ENCODE data around the gene ADAMTS13.

The ADAMTS13 gene

DNA sequence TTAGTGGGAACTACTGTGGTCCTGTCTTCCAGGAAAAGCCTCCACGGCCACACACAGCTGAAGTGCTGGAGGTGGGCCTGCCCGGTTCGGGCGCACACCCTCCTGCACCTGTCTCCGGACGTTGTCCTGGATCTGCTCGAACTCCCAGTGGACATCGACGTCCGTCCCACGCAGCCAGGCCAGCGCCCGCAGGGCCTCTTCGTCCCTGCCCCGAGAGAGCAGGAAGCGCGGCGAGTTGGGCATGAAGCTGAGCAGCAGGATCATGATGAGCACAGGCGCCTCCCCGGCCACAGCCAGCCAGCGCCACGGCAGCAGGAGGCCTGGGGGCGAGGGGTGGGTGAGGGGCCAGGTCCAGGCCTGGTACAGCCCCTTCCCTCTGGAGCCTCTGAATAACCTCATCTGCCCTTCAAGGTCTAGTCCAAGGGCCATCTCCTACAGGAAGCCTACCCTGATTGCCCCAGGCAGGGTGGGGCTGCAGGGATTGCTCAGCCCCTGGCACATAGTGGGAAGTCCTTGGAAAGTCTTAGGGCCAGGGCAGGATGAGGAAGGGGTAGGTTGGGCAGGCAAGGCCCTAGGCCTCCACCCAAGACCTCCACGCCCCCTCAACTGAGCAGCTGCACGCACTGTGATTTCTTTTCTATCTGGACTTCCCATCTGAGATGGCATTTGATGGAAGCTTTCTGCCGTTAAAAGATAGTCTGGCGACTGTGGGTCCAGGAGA lies 53.3 kb downstream of the ADAMTS13 start:
- Histone ChIP-seq H2AFZ (no peak overlapping the region), H3K79me2 (no peaks in the 10 kb centered on the region), H3K9ac (no peak overlapping the region), H3K4me3 (ENCODE audit: low read depth, low read length) (no peak overlapping the region), H3K27me3 (ENCODE audit: control insufficient read depth, insufficient read depth, low read length) (no peaks in the 10 kb centered on the region), H3K27ac (no peak overlapping the region), H3K36me3 (ENCODE audit: control insufficient read depth, insufficient read depth, low read length) (no peaks in the 10 kb centered on the region), H3K9me3 (ENCODE audit: control insufficient read depth, low read length) (no peaks in the 10 kb centered on the region), H3K4me2 (ENCODE audit: low read length) (no peak overlapping the region), H3K4me1 (peaks cover 6% of the 10 kb centered on the region)
- no peak for TF ChIP-seq CTCF (IDR thresholded peaks at IDR 0.05)

GRCh38 chr9:133476036-133476931 lies 54.1 kb downstream of the ADAMTS13 start:
- TF ChIP-seq CTCF (IDR thresholded peaks at IDR 0.05), result no peak
- Histone ChIP-seq H3K4me2 (ENCODE audit: low read length) (no peak overlapping the region), H3K4me1 (peaks cover 6% of the 10 kb centered on the region), H3K9me3 (ENCODE audit: control insufficient read depth, low read length) (no peaks in the 10 kb centered on the region), H3K36me3 (ENCODE audit: control insufficient read depth, insufficient read depth, low read length) (no peaks in the 10 kb centered on the region), H3K27ac (no peak overlapping the region), H3K79me2 (no peaks in the 10 kb centered on the region), H3K4me3 (ENCODE audit: low read depth, low read length) (no peak overlapping the region), H3K9ac (no peak overlapping the region), H3K27me3 (ENCODE audit: control insufficient read depth, insufficient read depth, low read length) (no peaks in the 10 kb centered on the region), H2AFZ (no peak overlapping the region)

DNA sequence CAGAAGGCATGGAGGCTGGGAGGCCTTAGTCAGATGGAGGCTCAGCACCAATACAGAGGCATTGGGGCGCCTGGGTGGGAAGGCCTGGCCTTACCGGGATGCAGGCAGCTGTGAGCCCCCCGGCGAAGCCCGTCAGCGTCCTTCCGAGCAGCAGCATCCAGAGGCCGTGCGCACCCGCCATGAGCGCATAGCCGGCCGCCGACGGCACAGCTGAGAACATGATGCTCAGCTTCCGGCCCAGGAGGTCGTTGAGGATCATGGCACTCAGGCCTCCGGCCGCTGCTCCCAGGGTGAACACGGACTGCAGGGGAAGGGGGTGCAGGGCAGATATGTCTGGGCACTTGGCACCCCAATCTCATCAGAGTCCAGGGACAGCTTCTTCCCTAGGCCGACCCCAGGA lies 54.8 kb downstream of the ADAMTS13 start:
- Histone ChIP-seq H3K27me3 (ENCODE audit: control insufficient read depth, insufficient read depth, low read length) (no peaks in the 10 kb centered on the region), H3K9ac (no peak overlapping the region), H3K4me3 (ENCODE audit: low read depth, low read length) (no peak overlapping the region), H3K9me3 (ENCODE audit: control insufficient read depth, low read length) (no peaks in the 10 kb centered on the region), H3K36me3 (ENCODE audit: control insufficient read depth, insufficient read depth, low read length) (no peaks in the 10 kb centered on the region), H3K79me2 (no peaks in the 10 kb centered on the region), H3K4me1 (no peaks in the 10 kb centered on the region), H3K27ac (no peak overlapping the region), H2AFZ (no peak overlapping the region), H3K4me2 (ENCODE audit: low read length) (no peak overlapping the region)
- no peak for TF ChIP-seq CTCF (IDR thresholded peaks at IDR 0.05)

GRCh38 chr9:133477461-133477860 lies 55.3 kb downstream of the ADAMTS13 start:
- H3K36me3 ChIP-seq (ENCODE audit: control insufficient read depth, insufficient read depth, low read length), result no peaks in the 10 kb centered on the region
- no peaks in the 10 kb centered on the region for H3K79me2 ChIP-seq
- no peaks in the 10 kb centered on the region for H3K4me1 ChIP-seq
- H3K4me2 ChIP-seq (ENCODE audit: low read length), result no peak overlapping the region
- no peak overlapping the region for H3K9ac ChIP-seq
- no peak overlapping the region for H3K4me3 ChIP-seq (ENCODE audit: low read depth, low read length)
- H3K9me3 ChIP-seq (ENCODE audit: control insufficient read depth, low read length), result no peaks in the 10 kb centered on the region
- H3K27ac ChIP-seq, result no peak overlapping the region
- TF ChIP-seq CTCF (IDR thresholded peaks at IDR 0.05), result no peak
- no peak overlapping the region for H2AFZ ChIP-seq
- no peaks in the 10 kb centered on the region for H3K27me3 ChIP-seq (ENCODE audit: control insufficient read depth, insufficient read depth, low read length)

Measured in parathyroid adenoma (tissue), 2 donors.